Immature natural killer cell (primary cell): ENCODE data around the gene SEPTIN1. TPM values are rescaled to one million over a fixed set of nuclear protein-coding genes. Genes with fewer than 3 reads are reported as not detected.

Experiments used
- DNase-seq, 3 donors: peaks; one replicate each; pipeline ENCODE4 v3.0.0; 2022; ENCODE audit warnings: mixed read lengths in 1 of 3
- H3K27ac Mint-ChIP-seq, 6 donors: one replicate each; pipeline ENCODE4 v1.8.0; 2020; ENCODE audit warnings: mixed read lengths in 6 of 6, mild to moderate bottlenecking in 5 of 6, inconsistent platforms in 4 of 6, moderate library complexity in 3 of 6
- H3K27me3 Mint-ChIP-seq, 3 donors: one replicate each; pipeline ENCODE4 v1.8.0; 2020 to 2021; ENCODE audit warnings: low read depth in 3 of 3, mild to moderate bottlenecking in 3 of 3, mixed read lengths in 3 of 3, moderate library complexity in 3 of 3, inconsistent platforms in 1 of 3
- H3K36me3 Mint-ChIP-seq, 3 donors: one replicate each; pipeline ENCODE4 v1.8.0; 2020; ENCODE audit warnings: mixed read lengths in 3 of 3, inconsistent platforms in 2 of 3, mild to moderate bottlenecking in 2 of 3
- H3K4me1 Mint-ChIP-seq, 2 donors: one replicate each; pipeline ENCODE4 v1.8.0; 2020; ENCODE audit warnings: inconsistent platforms in 2 of 2, mild to moderate bottlenecking in 2 of 2, mixed read lengths in 2 of 2, moderate library complexity in 1 of 2
- H3K4me3 Mint-ChIP-seq, 5 donors: one replicate each; pipeline ENCODE4 v1.8.0; 2020; ENCODE audit warnings: mild to moderate bottlenecking in 5 of 5, mixed read lengths in 5 of 5, inconsistent platforms in 3 of 5, moderate library complexity in 3 of 5
- H3K9me3 Mint-ChIP-seq, 6 donors: one replicate each; pipeline ENCODE4 v1.8.0; 2020; ENCODE audit warnings: mild to moderate bottlenecking in 6 of 6, mixed read lengths in 6 of 6, inconsistent platforms in 4 of 6, moderate library complexity in 3 of 6
- polyA plus RNA-seq, 3 donors: library from polyadenylated mRNA; unstranded; fragments of 300-500 nt; fragmentation: Illumina TruSeq; gene quantifications; one replicate each; pipeline ENCODE4 v1.2.3, GENCODE V29; 2021

SEPTIN1 gene
- polyA plus RNA-seq, 3 donors from 2014 or later = 155 to 213 (median 161) TPM

DNA sequence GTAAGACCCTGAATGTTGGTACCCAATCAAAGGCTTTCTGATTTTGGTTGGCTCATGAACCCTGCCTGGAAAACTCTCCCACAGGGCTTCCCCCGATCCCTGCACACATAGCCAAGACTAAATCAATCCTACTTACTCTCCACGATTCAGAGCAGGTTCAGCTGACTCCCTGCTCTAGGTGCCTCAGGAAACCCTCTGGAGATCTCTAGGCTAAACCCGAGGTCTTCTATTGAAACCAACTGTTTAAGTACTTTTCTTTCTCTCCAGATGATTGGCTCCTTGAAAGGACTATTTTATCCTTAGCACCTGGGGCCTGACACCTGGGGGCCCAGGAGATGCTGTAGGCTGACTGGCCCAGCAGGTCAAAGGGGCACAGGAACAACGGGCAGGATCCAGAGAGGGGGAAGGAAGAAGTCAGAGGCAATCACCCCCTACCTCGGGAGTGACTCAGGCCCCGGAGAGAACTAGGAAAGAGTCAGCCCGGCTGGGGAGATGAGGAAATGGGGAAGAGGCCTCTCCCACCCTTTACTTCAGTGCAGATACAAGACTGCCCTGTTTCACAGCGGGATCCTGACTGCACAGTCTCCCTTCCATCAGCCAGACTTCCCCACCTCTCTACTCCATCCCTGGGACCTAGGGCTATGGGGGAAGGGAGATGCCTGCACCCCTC lies 14.1 kb downstream of the SEPTIN1 start:
- H3K27ac Mint-ChIP-seq = peak overlapping the region; percentile 73 to 91 (median 79)
- no peaks in the 10 kb centered on the region for H3K9me3 Mint-ChIP-seq
- H3K27me3 Mint-ChIP-seq = peaks cover 3 to 10% (median 4%) of the 10 kb centered on the region in 3 donors
- H3K4me3 Mint-ChIP-seq = peak overlapping the region; percentile 88 to 90 (median 89)
- no peak for DNase-seq
- H3K4me1 Mint-ChIP-seq = peaks cover 50 to 54% of the 10 kb centered on the region in 2 donors
- H3K36me3 Mint-ChIP-seq = peaks cover 0 to 17% (median 3%) of the 10 kb centered on the region in 3 donors

DNA sequence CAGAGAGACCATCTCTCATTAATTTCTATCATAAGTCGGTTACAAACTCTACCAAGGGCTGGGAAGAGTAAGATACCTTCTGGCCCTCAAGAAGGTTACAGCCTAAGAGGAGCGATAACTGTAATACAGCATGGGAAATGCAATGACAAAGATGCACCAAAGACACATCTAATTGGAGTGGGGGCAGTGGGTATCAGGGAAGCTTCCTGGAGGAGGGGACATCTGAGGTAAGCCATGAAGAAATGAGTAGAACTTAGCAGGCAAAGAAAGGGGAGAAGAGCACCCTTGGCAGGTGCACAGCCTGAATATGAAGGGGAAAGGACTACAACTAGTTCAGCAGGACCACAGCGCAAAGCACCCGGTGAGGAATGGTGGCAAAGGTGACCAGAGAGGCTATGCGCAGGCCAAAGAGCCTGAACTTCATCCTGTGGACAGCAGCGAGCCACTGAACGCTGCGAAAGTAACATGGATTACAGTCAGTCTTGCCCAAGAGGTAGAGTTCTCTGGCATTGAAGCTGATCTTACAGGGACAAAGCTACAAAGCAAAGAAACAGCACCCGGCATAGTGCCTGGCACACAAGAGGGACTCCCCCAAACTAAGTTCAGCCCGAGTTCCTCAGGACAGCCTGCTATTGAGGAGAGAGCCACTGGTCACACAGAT lies 14.9 kb downstream of the SEPTIN1 start:
- peak overlapping the region; percentile 53 to 88 (median 76) for H3K27ac Mint-ChIP-seq
- no peak for DNase-seq
- H3K4me3 Mint-ChIP-seq = peak overlapping the region; percentile 88 to 90 (median 89)
- H3K27me3 Mint-ChIP-seq = peaks cover 3 to 10% (median 4%) of the 10 kb centered on the region in 3 donors
- peaks cover 48 to 54% of the 10 kb centered on the region in 2 donors for H3K4me1 Mint-ChIP-seq
- H3K9me3 Mint-ChIP-seq = no peaks in the 10 kb centered on the region
- H3K36me3 Mint-ChIP-seq = peaks cover 1 to 19% (median 9%) of the 10 kb centered on the region in 3 donors

- H3K4me3 Mint-ChIP-seq = peak overlapping the region in 1 of 5 donors; percentile 89
- no peaks in the 10 kb centered on the region for H3K9me3 Mint-ChIP-seq
- DNase-seq = no peak
- peaks cover 42 to 48% of the 10 kb centered on the region in 2 donors for H3K4me1 Mint-ChIP-seq
- H3K36me3 Mint-ChIP-seq = peaks cover 4 to 23% (median 12%) of the 10 kb centered on the region in 3 donors
- H3K27me3 Mint-ChIP-seq = peaks cover 3 to 8% (median 4%) of the 10 kb centered on the region in 3 donors
- peak overlapping the region in 4 of 6 donors; percentile 14 to 74 (median 56) for H3K27ac Mint-ChIP-seq
Measured at GRCh38 chr16:30366511-30366910, 15.8 kb downstream of the SEPTIN1 start.

- Mint-ChIP-seq H3K27me3 (peaks cover 0 to 3% (median 0%) of the 10 kb centered on the region in 3 donors), H3K27ac (no peak overlapping the region)
Measured at GRCh38 chr16:30365200-30365599, 17.2 kb downstream of the SEPTIN1 start.

GRCh38 chr16:30361180-30361579 lies 21.2 kb downstream of the SEPTIN1 start:
- Mint-ChIP-seq H3K4me1 (peaks cover 10 to 19% of the 10 kb centered on the region in 2 donors), H3K27me3 (peaks cover 0 to 4% (median 0%) of the 10 kb centered on the region in 3 donors), H3K27ac (no peak overlapping the region), H3K36me3 (peaks cover 10 to 26% (median 21%) of the 10 kb centered on the region in 3 donors), H3K9me3 (no peaks in the 10 kb centered on the region), H3K4me3 (no peak overlapping the region)
- no peak for DNase-seq

More at GRCh38 chr16:30365200-30365599, 17.2 kb downstream of the SEPTIN1 start:
- DNase-seq = no peak
- Mint-ChIP-seq H3K4me1 (peaks cover 35 to 44% of the 10 kb centered on the region in 2 donors), H3K4me3 (no peak overlapping the region), H3K9me3 (no peaks in the 10 kb centered on the region), H3K36me3 (peaks cover 8 to 28% (median 16%) of the 10 kb centered on the region in 3 donors)

GRCh38 chr16:30359871-30360170 lies 22.5 kb downstream of the SEPTIN1 start:
- Mint-ChIP-seq H3K9me3 (no peaks in the 10 kb centered on the region), H3K27me3 (peaks cover 4 to 8% (median 7%) of the 10 kb centered on the region in 3 donors), H3K27ac (peak overlapping the region in 3 of 6 donors; percentile 7 to 33 (median 28)), H3K4me1 (peaks cover 16 to 24% of the 10 kb centered on the region in 2 donors), H3K36me3 (peaks cover 10 to 21% (median 21%) of the 10 kb centered on the region in 3 donors), H3K4me3 (no peak overlapping the region)
- DNase-seq = no peak

GRCh38 chr16:30358990-30359870 lies 23.1 kb downstream of the SEPTIN1 start:
- no peaks in the 10 kb centered on the region for H3K9me3 Mint-ChIP-seq
- DNase-seq = no peak
- H3K27ac Mint-ChIP-seq = no peak overlapping the region
- H3K27me3 Mint-ChIP-seq = peaks cover 4 to 12% (median 10%) of the 10 kb centered on the region in 3 donors
- peaks cover 19 to 29% of the 10 kb centered on the region in 2 donors for H3K4me1 Mint-ChIP-seq
- H3K4me3 Mint-ChIP-seq = no peak overlapping the region
- H3K36me3 Mint-ChIP-seq = peaks cover 10 to 21% (median 21%) of the 10 kb centered on the region in 3 donors

GRCh38 chr16:30358577-30358936 lies 23.8 kb downstream of the SEPTIN1 start:
- Mint-ChIP-seq H3K9me3 (no peaks in the 10 kb centered on the region), H3K4me1 (peaks cover 26 to 35% of the 10 kb centered on the region in 2 donors), H3K4me3 (no peak overlapping the region), H3K27ac (no peak overlapping the region), H3K27me3 (peaks cover 4 to 14% (median 10%) of the 10 kb centered on the region in 3 donors), H3K36me3 (peaks cover 10 to 26% (median 21%) of the 10 kb centered on the region in 3 donors)
- no peak for DNase-seq

DNA sequence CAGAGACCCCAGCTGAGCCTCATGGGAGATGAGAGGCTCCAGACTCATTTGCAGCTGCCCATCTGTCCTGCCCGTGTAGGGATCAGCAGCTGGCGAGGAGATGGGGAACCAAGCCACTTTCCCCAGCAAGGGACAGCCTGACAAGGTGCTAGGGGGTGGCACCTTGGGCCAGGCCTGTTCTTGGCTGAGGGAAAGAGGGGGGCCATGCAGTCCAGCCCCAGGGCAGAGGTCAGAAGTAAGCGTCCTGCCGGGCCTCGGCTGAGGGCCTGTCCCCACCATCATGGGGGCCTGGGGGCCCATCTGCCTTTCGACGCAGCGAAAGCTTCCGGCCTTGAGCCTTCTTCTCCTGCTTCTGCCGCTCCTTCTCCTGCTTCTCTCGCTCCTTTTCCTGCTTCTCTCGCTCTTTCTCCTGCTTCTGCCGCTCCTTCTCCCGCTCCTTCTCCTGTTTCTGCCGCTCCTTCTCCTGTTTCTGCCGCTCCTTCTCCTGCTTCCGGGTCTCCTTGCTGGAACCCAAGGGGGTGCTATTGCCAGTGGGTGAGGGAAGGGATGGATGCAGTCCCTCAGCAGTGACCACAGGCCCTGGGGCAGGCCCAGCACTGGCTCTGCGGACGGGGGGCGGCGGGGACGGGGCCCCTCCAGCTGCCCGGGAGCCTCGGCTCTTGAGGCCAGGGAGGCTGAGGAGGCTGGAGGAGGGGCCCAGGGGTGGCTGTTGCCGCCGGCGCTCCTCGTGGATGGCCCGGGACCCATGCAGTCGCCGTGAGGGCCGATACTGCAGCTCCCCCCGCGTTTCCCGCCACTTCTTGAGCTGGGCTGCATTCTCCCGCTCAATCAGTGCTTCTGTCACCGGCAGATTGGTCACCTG lies 24.4 kb downstream of the SEPTIN1 start:
- peaks cover 10 to 25% (median 14%) of the 10 kb centered on the region in 3 donors for H3K36me3 Mint-ChIP-seq
- H3K4me3 Mint-ChIP-seq = peak overlapping the region in 1 of 5 donors; percentile 43
- peak overlapping the region in 1 of 6 donors; percentile 71 for H3K27ac Mint-ChIP-seq
- no peak for DNase-seq
- H3K4me1 Mint-ChIP-seq = peaks cover 31 to 38% of the 10 kb centered on the region in 2 donors
- H3K9me3 Mint-ChIP-seq = no peaks in the 10 kb centered on the region
- peaks cover 4 to 14% (median 10%) of the 10 kb centered on the region in 3 donors for H3K27me3 Mint-ChIP-seq

DNA sequence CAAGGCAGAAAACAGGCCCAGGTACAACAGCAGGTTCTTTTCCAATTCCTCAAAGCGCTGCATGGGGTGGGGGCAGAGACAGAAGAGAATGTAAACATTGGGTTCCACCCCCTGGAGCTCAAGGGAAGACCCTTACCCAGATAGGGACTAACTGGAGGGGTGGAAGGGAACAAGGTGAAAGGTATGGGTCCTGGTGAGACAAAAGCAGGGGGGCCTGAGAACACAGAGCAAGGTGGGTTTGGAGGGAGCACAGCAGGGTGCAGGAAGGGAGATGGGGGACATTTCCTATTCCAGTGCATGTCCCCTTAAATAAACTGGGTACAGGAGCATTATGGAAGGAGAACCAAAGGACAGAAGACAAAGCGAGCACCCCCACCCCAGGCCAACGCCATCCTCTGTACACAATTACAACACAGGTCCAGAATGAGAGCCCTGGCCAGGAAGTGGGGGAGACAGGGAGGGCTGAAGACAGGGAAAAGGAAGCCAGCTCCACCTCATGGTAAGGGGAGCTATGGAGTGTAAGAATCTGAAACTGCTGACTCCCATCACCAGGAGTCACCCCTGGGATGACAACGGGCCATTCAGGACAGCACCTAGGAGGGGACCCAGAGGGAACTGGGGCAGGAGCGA lies 25.2 kb downstream of the SEPTIN1 start:
- peaks cover 6 to 26% (median 9%) of the 10 kb centered on the region in 3 donors for H3K36me3 Mint-ChIP-seq
- no peak for DNase-seq
- H3K27ac Mint-ChIP-seq = peak overlapping the region; percentile 49 to 99 (median 84)
- H3K4me1 Mint-ChIP-seq = peaks cover 38 to 45% of the 10 kb centered on the region in 2 donors
- peaks cover 4 to 14% (median 10%) of the 10 kb centered on the region in 3 donors for H3K27me3 Mint-ChIP-seq
- no peaks in the 10 kb centered on the region for H3K9me3 Mint-ChIP-seq
- peak overlapping the region in 1 of 5 donors; percentile 30 for H3K4me3 Mint-ChIP-seq

- Mint-ChIP-seq H3K9me3 (no peaks in the 10 kb centered on the region), H3K36me3 (peaks cover 6 to 29% (median 8%) of the 10 kb centered on the region in 3 donors), H3K27me3 (peaks cover 4 to 14% (median 11%) of the 10 kb centered on the region in 3 donors), H3K27ac (peak overlapping the region; percentile 96 to 99 (median 99)), H3K4me3 (peak overlapping the region; percentile 95 to 99 (median 97)), H3K4me1 (peaks cover 43 to 51% of the 10 kb centered on the region in 2 donors)
- DNase-seq = no peak
Measured at GRCh38 chr16:30356401-30357084, 25.8 kb downstream of the SEPTIN1 start.

GRCh38 chr16:30355954-30356308 lies 26.4 kb downstream of the SEPTIN1 start:
- peaks cover 49 to 57% of the 10 kb centered on the region in 2 donors for H3K4me1 Mint-ChIP-seq
- H3K9me3 Mint-ChIP-seq = no peaks in the 10 kb centered on the region
- H3K36me3 Mint-ChIP-seq = peaks cover 6 to 34% (median 8%) of the 10 kb centered on the region in 3 donors
- H3K27me3 Mint-ChIP-seq = peaks cover 4 to 18% (median 11%) of the 10 kb centered on the region in 3 donors
- H3K27ac Mint-ChIP-seq = peak overlapping the region; percentile 96 to 99 (median 99)
- DNase-seq = no peak
- H3K4me3 Mint-ChIP-seq = peak overlapping the region; percentile 95 to 99 (median 97)
